ENCODE measurements around the gene C1GALT1.

- no peak for TF ChIP-seq CTCF (IDR thresholded peaks at IDR 0.05)
- no peak for TF ChIP-seq POLR2A (IDR thresholded peaks at IDR 0.05)
Measured at GRCh38 chr7:7212612-7213011, 30.3 kb downstream of the C1GALT1 start.
